H1 (cell line): ENCODE measurements around the gene AKR1C3.

Experiments
- BACH1 ChIP-seq: IDR thresholded peaks from 2 replicates; pipeline ENCODE4 v1.6.1; 2012; ENCODE audit warnings: low read length, improper control_type of control experiment
- CHD2 ChIP-seq: IDR thresholded peaks from 2 replicates; pipeline ENCODE4 v1.6.1; 2012; ENCODE audit warnings: low read length, improper control_type of control experiment
- CTCF ChIP-seq, 3 experiments: IDR thresholded peaks; 1 replicate in 2 of 3; 2 replicates in 1 of 3; pipeline versions ENCODE4 v1.5.1 to v1.6.1; 2011; ENCODE audit warnings: low read length in 3 of 3, mild to moderate bottlenecking in 3 of 3, inconsistent platforms in 2 of 3, low read depth in 1 of 3, moderate library complexity in 1 of 3; ENCODE audit not compliant: insufficient read depth in 1 of 3; ENCODE audit errors: control extremely low read depth in 1 of 3
- EP300 ChIP-seq, 2 experiments: IDR thresholded peaks; 1 replicate in 1 of 2; 2 replicates in 1 of 2; pipeline ENCODE4 v1.6.1; 2011 to 2012; ENCODE audit warnings: low read depth in 2 of 2, low read length in 2 of 2, mild to moderate bottlenecking in 2 of 2, borderline replicate concordance in 1 of 2, inconsistent platforms in 1 of 2, moderate library complexity in 1 of 2
- POLR2A ChIP-seq, 2 experiments: IDR thresholded peaks; 1 replicate in 1 of 2; 2 replicates in 1 of 2; pipeline ENCODE4 v1.6.1; 2011; ENCODE audit warnings: low read depth in 2 of 2, low read length in 2 of 2, mild to moderate bottlenecking in 2 of 2; ENCODE audit errors: control extremely low read depth in 1 of 2
- RAD21 ChIP-seq, 2 experiments: IDR thresholded peaks in 1 of 2; conservative IDR thresholded peaks in 1 of 2; 2 replicates each; pipeline ENCODE4 v1.6.1; 2011; ENCODE audit warnings: low read depth in 2 of 2, low read length in 2 of 2, improper control_type of control experiment in 1 of 2, inconsistent platforms in 1 of 2, mild to moderate bottlenecking in 1 of 2, moderate library complexity in 1 of 2
- TAF7 ChIP-seq: optimal IDR thresholded peaks from 2 replicates; pipeline ENCODE3; 2011; ENCODE audit warnings: low read depth, mild to moderate bottlenecking, inconsistent platforms, low read length, moderate library complexity, borderline replicate concordance
- USF2 ChIP-seq: IDR thresholded peaks from 2 replicates; pipeline ENCODE4 v1.6.1; 2011; ENCODE audit warnings: low read length, improper control_type of control experiment
- YY1 ChIP-seq: IDR thresholded peaks from 2 replicates; pipeline ENCODE4 v1.6.1; 2011; ENCODE audit warnings: low read depth, mild to moderate bottlenecking, low read length
- ZNF274 ChIP-seq: IDR thresholded peaks from 2 replicates; pipeline ENCODE4 v1.7.0; 2012; ENCODE audit warnings: low read length, borderline replicate concordance; ENCODE audit errors: extremely low read depth
- TF ChIP-seq, protein P1 (sequence below): IDR thresholded peaks from 2 replicates; pipeline ENCODE4 v1.6.1; 2012; ENCODE audit warnings: inconsistent platforms

GRCh38 chr10:5108658-5109416, 14.6 kb downstream of the AKR1C3 start:
- TF ChIP-seq, protein P1, sequence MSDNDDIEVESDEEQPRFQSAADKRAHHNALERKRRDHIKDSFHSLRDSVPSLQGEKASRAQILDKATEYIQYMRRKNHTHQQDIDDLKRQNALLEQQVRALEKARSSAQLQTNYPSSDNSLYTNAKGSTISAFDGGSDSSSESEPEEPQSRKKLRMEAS: no peak
- no peak for TF ChIP-seq RAD21 (IDR thresholded peaks at IDR 0.05 in 1 of 2, conservative IDR thresholded peaks at IDR 0.05 in 1 of 2; ENCODE audit: low read depth in 2 of 2, low read length in 2 of 2)
- TF ChIP-seq POLR2A (IDR thresholded peaks at IDR 0.05; ENCODE audit: control extremely low read depth in 1 of 2, low read depth in 2 of 2, low read length in 2 of 2): no peak
- no peak for TF ChIP-seq CTCF (IDR thresholded peaks at IDR 0.05; ENCODE audit: control extremely low read depth in 1 of 3, insufficient read depth in 1 of 3, low read depth in 1 of 3, low read length in 3 of 3)
- TF ChIP-seq USF2: no peak
- no peak for TF ChIP-seq BACH1
- TF ChIP-seq YY1: no peak
- no peak for TF ChIP-seq ZNF274
- TF ChIP-seq CHD2: no peak
- TF ChIP-seq TAF7: no peak
- TF ChIP-seq EP300 (IDR thresholded peaks at IDR 0.05; ENCODE audit: borderline replicate concordance in 1 of 2, low read depth in 2 of 2, low read length in 2 of 2): no peak
